GM12873 (cell line): ENCODE results near the gene TH.

Experiments
- TF ChIP-seq, protein P1 (sequence below): IDR thresholded peaks from 2 replicates; pipeline ENCODE4 v1.5.1; 2012; ENCODE audit warnings: low read depth, mild to moderate bottlenecking, moderate library complexity, low read length, control low read depth; ENCODE audit not compliant: insufficient read depth; ENCODE audit errors: missing control alignments

Gene TH

GRCh38 chr11:2123628-2123960 is 48.0 kb downstream of the TH start:
- TF ChIP-seq, protein P1, sequence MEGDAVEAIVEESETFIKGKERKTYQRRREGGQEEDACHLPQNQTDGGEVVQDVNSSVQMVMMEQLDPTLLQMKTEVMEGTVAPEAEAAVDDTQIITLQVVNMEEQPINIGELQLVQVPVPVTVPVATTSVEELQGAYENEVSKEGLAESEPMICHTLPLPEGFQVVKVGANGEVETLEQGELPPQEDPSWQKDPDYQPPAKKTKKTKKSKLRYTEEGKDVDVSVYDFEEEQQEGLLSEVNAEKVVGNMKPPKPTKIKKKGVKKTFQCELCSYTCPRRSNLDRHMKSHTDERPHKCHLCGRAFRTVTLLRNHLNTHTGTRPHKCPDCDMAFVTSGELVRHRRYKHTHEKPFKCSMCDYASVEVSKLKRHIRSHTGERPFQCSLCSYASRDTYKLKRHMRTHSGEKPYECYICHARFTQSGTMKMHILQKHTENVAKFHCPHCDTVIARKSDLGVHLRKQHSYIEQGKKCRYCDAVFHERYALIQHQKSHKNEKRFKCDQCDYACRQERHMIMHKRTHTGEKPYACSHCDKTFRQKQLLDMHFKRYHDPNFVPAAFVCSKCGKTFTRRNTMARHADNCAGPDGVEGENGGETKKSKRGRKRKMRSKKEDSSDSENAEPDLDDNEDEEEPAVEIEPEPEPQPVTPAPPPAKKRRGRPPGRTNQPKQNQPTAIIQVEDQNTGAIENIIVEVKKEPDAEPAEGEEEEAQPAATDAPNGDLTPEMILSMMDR: no peak

GRCh38 chr11:2122907-2123627 is 48.5 kb downstream of the TH start:
- TF ChIP-seq, protein P1: no peak

GRCh38 chr11:2122222-2122906 is 49.3 kb downstream of the TH start:
- TF ChIP-seq, protein P1: no peak

- TF ChIP-seq, protein P1: no peak
Measured at GRCh38 chr11:2121227-2122130, 50.1 kb downstream of the TH start.

DNA sequence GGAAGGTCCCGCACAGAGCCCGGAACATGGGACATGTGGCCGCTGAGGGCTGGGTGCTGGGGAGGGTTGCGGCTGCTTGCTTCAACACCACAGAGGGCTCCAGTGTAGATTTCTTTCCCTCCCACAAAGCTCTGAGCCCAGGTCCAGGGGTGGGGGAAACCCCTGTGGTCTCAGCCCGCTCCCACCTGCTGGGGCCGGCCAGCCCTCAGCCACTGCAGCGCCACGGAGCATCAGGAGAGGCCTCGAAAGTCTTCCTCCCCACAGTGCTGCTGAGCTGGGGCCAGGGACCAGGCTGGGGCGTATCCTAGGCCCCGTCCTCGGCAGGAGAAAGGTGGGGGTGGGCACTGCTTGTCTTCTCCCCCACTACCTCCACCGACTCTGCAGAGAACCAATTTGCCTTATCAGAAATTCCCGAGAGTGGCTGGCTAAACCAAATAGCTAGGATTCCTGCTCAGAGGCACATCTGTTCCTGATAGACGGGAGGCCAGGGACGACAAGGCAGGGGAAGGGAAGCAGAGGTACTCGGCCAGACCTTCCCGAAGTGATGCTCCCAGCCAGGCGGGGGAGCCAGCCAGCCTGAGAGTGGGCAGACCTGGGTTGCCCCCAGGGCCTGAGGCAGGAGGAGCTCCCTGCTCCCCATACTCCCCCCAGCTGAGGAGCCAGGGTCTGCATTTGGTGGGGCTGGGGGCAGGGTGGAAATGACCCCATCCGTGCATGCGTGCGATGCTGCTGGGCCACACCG is 51.1 kb downstream of the TH start:
- TF ChIP-seq, protein P1: no peak

DNA sequence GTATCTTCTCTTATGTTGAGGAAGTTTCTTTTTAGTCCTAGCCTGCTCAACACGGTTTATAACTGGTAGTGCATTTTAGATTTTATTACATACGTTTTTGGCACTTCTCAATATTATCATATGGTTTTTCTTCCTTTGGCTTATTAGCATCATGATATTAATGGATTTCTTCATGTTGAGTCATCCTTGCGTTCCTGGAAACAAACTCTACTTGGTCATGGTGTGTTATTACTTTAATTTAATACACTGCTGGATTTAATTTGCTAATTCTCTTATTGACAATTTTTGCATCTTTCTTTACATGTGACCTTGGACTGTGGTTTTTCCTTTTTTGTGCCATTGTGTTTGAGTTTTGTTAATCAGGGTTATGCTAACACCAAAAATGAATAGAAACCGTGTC is 52.9 kb downstream of the TH start:
- TF ChIP-seq, protein P1: no peak
